HUES48 (cell line): Measurements from ENCODE around the gene ADCY5.

ENCODE experiments used
- H3K27ac ChIP-seq: one replicate; pipeline ENCODE4 v1.7.0; 2013; ENCODE audit warnings: low read depth, low read length, inconsistent platforms
- H3K27me3 ChIP-seq: 2 replicates; pipeline ENCODE4 v1.6.1; 2013; ENCODE audit warnings: mild to moderate bottlenecking, low read length; ENCODE audit not compliant: control insufficient read depth, insufficient read depth
- H3K36me3 ChIP-seq: 2 replicates; pipeline ENCODE4 v1.6.1; 2013; ENCODE audit warnings: low read length; ENCODE audit not compliant: control insufficient read depth, insufficient read depth
- H3K4me1 ChIP-seq: 2 replicates; pipeline ENCODE4 v1.6.1; 2013; ENCODE audit warnings: mild to moderate bottlenecking, low read length; ENCODE audit not compliant: control insufficient read depth, insufficient read depth
- H3K4me3 ChIP-seq: 2 replicates; pipeline ENCODE4 v1.5.1; 2013; ENCODE audit warnings: mild to moderate bottlenecking, low read depth, low read length
- H3K9ac ChIP-seq: 2 replicates; pipeline ENCODE4 v1.6.1; 2013; ENCODE audit warnings: mild to moderate bottlenecking, low read depth, low read length, moderate library complexity
- H3K9me3 ChIP-seq: 2 replicates; pipeline ENCODE4 v1.6.1; 2013; ENCODE audit warnings: low read length; ENCODE audit not compliant: control insufficient read depth, insufficient read depth

The ADCY5 gene

GRCh38 chr3:123481071-123481470 is 32.2 kb upstream of the ADCY5 start:
- no peaks in the 10 kb centered on the region for H3K9me3 ChIP-seq
- no peak overlapping the region for H3K4me3 ChIP-seq
- H3K9ac ChIP-seq: no peak overlapping the region
- H3K36me3 ChIP-seq: no peaks in the 10 kb centered on the region
- no peaks in the 10 kb centered on the region for H3K4me1 ChIP-seq
- H3K27me3 ChIP-seq: no peaks in the 10 kb centered on the region
- H3K27ac ChIP-seq: no peak overlapping the region

- Histone ChIP-seq H3K9ac (no peak overlapping the region), H3K4me1 (no peaks in the 10 kb centered on the region), H3K27me3 (no peaks in the 10 kb centered on the region), H3K27ac (no peak overlapping the region), H3K4me3 (no peak overlapping the region), H3K36me3 (no peaks in the 10 kb centered on the region), H3K9me3 (no peaks in the 10 kb centered on the region)
These were observed 31.5 kb upstream of the ADCY5 start for GRCh38 chr3:123480428-123480827.

GRCh38 chr3:123479891-123480290 is 31.0 kb upstream of the ADCY5 start:
- no peak overlapping the region for H3K27ac ChIP-seq
- H3K9ac ChIP-seq: no peak overlapping the region
- no peaks in the 10 kb centered on the region for H3K36me3 ChIP-seq
- no peaks in the 10 kb centered on the region for H3K4me1 ChIP-seq
- H3K4me3 ChIP-seq: no peak overlapping the region
- no peaks in the 10 kb centered on the region for H3K9me3 ChIP-seq
- H3K27me3 ChIP-seq: no peaks in the 10 kb centered on the region

GRCh38 chr3:123478314-123478713 is 29.4 kb upstream of the ADCY5 start:
- no peak overlapping the region for H3K9ac ChIP-seq
- H3K4me3 ChIP-seq: no peak overlapping the region
- H3K27ac ChIP-seq: no peak overlapping the region
- H3K36me3 ChIP-seq: no peaks in the 10 kb centered on the region
- no peaks in the 10 kb centered on the region for H3K27me3 ChIP-seq
- no peaks in the 10 kb centered on the region for H3K4me1 ChIP-seq
- H3K9me3 ChIP-seq: no peaks in the 10 kb centered on the region

- H3K9ac ChIP-seq: no peak overlapping the region
- no peaks in the 10 kb centered on the region for H3K36me3 ChIP-seq
- no peak overlapping the region for H3K27ac ChIP-seq
- no peaks in the 10 kb centered on the region for H3K27me3 ChIP-seq
- no peak overlapping the region for H3K4me3 ChIP-seq
- H3K9me3 ChIP-seq: no peaks in the 10 kb centered on the region
- no peaks in the 10 kb centered on the region for H3K4me1 ChIP-seq
These were observed 28.3 kb upstream of the ADCY5 start for GRCh38 chr3:123476967-123477750.

GRCh38 chr3:123475786-123476185 is 26.9 kb upstream of the ADCY5 start:
- Histone ChIP-seq H3K4me3 (no peak overlapping the region), H3K9me3 (no peaks in the 10 kb centered on the region), H3K9ac (no peak overlapping the region), H3K27ac (no peak overlapping the region), H3K4me1 (no peaks in the 10 kb centered on the region), H3K27me3 (no peaks in the 10 kb centered on the region), H3K36me3 (no peaks in the 10 kb centered on the region)

- H3K4me1 ChIP-seq: no peaks in the 10 kb centered on the region
- no peaks in the 10 kb centered on the region for H3K9me3 ChIP-seq
- no peak overlapping the region for H3K27ac ChIP-seq
- no peak overlapping the region for H3K4me3 ChIP-seq
- no peaks in the 10 kb centered on the region for H3K36me3 ChIP-seq
- H3K9ac ChIP-seq: no peak overlapping the region
- H3K27me3 ChIP-seq: no peaks in the 10 kb centered on the region
These were observed 22.2 kb upstream of the ADCY5 start for GRCh38 chr3:123471106-123471505.

GRCh38 chr3:123469323-123469995 is 20.6 kb upstream of the ADCY5 start:
- no peaks in the 10 kb centered on the region for H3K9me3 ChIP-seq
- H3K27me3 ChIP-seq: no peaks in the 10 kb centered on the region
- H3K9ac ChIP-seq: no peak overlapping the region
- no peaks in the 10 kb centered on the region for H3K36me3 ChIP-seq
- H3K27ac ChIP-seq: no peak overlapping the region
- no peak overlapping the region for H3K4me3 ChIP-seq
- H3K4me1 ChIP-seq: no peaks in the 10 kb centered on the region

- Histone ChIP-seq H3K9me3 (no peaks in the 10 kb centered on the region), H3K27ac (no peak overlapping the region), H3K4me1 (no peaks in the 10 kb centered on the region), H3K36me3 (no peaks in the 10 kb centered on the region), H3K9ac (no peak overlapping the region), H3K27me3 (no peaks in the 10 kb centered on the region), H3K4me3 (no peak overlapping the region)
These were observed 18.2 kb upstream of the ADCY5 start for GRCh38 chr3:123467046-123467445.

- peaks cover 5% of the 10 kb centered on the region; the same call in 1 of the 2 replicates for H3K4me1 ChIP-seq
- no peak overlapping the region for H3K27ac ChIP-seq
- H3K9ac ChIP-seq: no peak overlapping the region
- H3K9me3 ChIP-seq: no peaks in the 10 kb centered on the region
- no peaks in the 10 kb centered on the region for H3K36me3 ChIP-seq
- no peaks in the 10 kb centered on the region; the same call in 1 of the 2 replicates for H3K27me3 ChIP-seq
- H3K4me3 ChIP-seq: no peak overlapping the region
These were observed 15.3 kb upstream of the ADCY5 start for GRCh38 chr3:123464211-123464610.

- Histone ChIP-seq H3K9me3 (no peaks in the 10 kb centered on the region), H3K36me3 (no peaks in the 10 kb centered on the region), H3K4me1 (peaks cover 18% of the 10 kb centered on the region), H3K27ac (no peak overlapping the region), H3K4me3 (no peak overlapping the region), H3K27me3 (no peaks in the 10 kb centered on the region; the same call in 1 of the 2 replicates), H3K9ac (no peak overlapping the region)
These were observed 11.0 kb upstream of the ADCY5 start for GRCh38 chr3:123459862-123460261.
